GM12865 (cell line): ENCODE measurements around the gene SDK2.
A peak's percentile ranks its signal among the peaks of the same experiment; 100 is the strongest.

ENCODE experiments used
- DNase-seq: peaks from one replicate; pipeline ENCODE4 v3.0.0; 2010; ENCODE audit warnings: low read depth
- H3K4me3 ChIP-seq: 2 replicates; pipeline ENCODE4 v1.5.1; 2011; ENCODE audit warnings: mild to moderate bottlenecking, low read depth, low read length, control low read depth
- CTCF ChIP-seq: IDR thresholded peaks from 2 replicates; pipeline ENCODE4 v1.5.1; 2011; ENCODE audit warnings: low read length, control low read depth, low read depth, inconsistent platforms; ENCODE audit not compliant: insufficient read depth; ENCODE audit errors: missing control alignments

SDK2 gene

GRCh38 chr17:73646409-73647300 is 2.4 kb upstream of the SDK2 start:
- no peak overlapping the region for H3K4me3 ChIP-seq
- TF ChIP-seq CTCF: no peak
- DNase-seq: peak; percentile 12

GRCh38 chr17:73645050-73645871 is 1.0 kb upstream of the SDK2 start:
- no peak overlapping the region for H3K4me3 ChIP-seq
- no peak for DNase-seq
- no peak for TF ChIP-seq CTCF

DNA sequence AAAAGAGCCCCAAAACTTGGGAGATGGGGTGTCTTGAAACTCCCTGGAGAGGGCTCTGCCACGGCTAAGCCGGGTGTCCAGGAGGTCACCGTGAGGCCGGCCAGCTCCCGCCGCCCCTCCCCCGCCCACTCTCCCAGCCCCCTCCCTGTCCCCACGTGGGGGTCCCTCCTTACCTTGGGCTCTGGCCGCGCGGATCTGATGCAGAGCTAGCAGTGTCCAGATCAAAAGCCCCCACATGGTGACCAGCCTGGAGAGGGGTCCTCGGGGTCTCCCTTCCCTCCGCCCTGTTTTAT is 447 bp downstream of the SDK2 start:
- H3K4me3 ChIP-seq: no peak overlapping the region
- no peak for DNase-seq
- TF ChIP-seq CTCF: no peak

- no peak overlapping the region for H3K4me3 ChIP-seq
- no peak for DNase-seq
- peak; percentile 5 for TF ChIP-seq CTCF
Measured at GRCh38 chr17:73643001-73643851, 1.0 kb downstream of the SDK2 start.

DNA sequence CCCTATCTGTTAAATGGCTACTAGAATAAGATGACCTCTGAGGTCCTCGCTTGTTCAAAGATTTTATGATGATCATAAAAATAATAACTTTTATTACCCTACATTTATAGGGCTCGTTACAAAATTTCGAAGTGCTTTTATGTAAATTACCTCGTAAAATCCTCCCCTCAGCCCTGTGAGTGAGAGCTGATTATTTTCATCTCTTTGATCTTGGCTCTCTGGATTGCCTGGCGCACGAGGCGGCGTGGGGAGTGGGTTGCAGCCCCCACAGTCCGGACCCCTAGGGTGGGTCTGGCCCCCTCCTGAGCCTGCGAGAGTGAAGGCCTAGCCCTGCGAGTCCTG is 1.6 kb downstream of the SDK2 start:
- no peak overlapping the region for H3K4me3 ChIP-seq
- DNase-seq: no peak

More for the DNA sequence above, 1.6 kb downstream of the SDK2 start:
- no peak for TF ChIP-seq CTCF
